HG03045 (cell line): ENCODE measurements around the gene GIPC3.

Source experiments
- ATAC-seq: cut with Tn5 transposase; IDR thresholded peaks from one replicate; pipeline ENCODE4 v1.9.1; 2021; ENCODE audit warnings: mild to moderate bottlenecking, moderate library complexity; ENCODE audit not compliant: unreplicated experiment

The GIPC3 gene, protein sequence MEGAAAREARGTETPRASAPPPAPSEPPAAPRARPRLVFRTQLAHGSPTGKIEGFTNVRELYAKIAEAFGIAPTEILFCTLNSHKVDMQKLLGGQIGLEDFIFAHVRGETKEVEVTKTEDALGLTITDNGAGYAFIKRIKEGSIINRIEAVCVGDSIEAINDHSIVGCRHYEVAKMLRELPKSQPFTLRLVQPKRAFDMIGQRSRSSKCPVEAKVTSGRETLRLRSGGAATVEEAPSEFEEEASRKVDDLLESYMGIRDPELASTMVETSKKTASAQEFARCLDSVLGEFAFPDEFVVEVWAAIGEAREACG

DNA sequence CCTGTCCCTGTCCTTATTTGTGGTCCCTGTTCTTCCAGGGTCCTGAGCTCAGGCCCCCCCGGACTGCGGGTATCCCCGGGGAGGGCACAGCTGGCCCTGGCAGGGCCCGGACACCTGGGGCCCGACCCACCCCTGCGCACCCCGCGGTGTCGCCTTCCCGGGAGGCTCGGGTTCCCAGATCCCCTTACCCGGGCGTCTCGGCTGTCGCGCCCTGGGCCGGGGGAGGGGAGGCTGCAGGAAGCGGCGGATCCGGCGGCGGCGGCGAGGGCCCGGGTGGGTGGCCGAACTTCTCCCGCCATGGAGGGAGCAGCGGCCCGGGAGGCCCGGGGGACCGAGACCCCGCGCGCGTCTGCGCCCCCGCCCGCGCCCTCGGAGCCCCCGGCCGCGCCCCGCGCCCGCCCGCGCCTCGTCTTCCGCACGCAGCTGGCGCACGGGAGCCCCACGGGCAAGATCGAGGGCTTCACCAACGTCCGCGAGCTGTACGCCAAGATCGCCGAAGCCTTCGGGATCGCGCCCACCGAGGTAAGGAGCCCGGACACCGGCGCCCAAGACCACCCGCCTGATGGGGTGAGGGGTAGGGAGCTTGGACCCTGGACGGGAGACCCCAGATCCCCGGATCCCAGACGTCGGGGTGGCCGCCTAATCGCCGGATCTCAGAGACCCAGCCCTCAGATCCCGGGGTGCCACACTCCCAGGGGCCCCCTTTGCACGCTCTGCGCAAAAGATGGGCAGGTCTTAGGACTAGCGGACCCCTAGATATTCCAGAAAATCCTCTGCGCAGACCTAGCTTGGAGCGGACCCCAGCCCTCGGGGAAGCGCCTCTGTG lies at the start of gene GIPC3:
Gene GIPC3, plus strand, starts transcription at position 178 of the 826 bp plus-strand sequence. Its CDS starts 120 bp downstream, at position 298.
- no peak for ATAC-seq

DNA sequence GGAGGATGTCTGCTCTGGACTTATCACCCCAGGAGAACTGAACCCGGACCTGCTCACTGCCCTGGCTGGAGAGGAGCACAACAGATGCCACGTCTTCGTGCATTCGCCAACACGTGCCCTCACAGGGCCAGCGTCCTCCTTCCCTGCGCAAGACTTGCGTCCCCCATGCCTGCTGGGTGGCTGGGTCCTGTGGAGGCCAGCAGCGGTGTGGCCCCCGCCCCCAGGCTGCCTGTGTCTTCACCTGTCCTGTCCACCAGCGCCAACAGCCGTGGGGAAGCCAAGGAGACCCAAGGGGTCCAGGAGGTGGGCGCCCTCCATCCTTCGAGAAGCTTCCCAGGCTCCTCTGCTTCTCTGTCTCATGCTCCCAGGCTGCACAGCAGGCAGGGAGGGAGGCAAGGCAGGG lies 49.7 kb upstream of the GIPC3 start:
- ATAC-seq = no peak

DNA sequence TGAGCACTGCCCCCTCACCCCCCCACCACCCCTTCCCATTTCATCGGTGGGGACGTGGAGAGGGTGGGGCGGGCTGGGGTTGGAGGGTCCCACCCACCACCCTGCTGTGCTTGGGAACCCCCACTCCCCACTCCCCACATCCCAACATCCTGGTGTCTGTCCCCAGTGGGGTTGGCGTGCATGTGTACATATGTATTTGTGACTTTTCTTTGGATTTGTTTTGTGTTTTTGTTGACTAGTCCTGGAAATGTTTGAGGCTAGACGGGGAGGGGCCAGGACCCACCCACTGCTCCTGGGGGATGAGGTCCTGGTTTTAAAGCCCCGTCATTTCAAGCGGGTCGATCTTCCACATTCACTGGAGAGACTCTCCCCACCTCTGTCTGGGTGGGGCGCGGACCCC lies 49.3 kb upstream of the GIPC3 start:
- no peak for ATAC-seq

DNA sequence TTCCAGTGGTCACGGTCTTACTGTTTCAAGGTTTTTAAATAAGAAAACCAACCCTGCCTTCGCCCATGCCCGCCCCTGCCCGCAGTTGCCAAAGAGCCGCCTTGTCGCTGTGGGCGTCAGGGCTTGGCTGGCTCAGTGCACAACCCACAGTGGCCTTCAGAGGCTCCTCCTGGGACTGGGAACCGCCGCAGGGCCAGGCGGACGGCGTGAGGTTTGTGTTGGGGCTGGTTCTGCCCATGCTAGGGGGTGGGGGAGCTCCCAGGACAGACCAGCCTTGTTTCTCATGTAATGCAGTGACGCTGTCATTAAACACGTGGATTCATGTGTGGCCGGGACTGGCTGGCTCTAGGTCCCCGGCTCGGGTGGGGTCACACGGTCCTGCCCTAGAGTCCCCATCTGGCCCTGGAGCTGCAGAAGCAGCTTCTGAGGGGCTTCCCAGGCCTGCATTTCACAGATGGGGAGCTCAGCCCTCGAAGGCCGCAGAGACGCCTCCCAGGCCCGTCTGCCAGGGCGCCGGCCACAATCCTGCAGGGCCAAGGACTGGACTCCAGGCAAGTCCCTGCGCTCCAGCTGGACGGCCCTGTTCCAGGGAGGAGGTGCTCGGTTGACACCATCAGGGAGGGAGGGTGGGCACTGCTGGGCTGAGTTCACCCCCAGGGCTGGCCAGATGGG lies 48.7 kb upstream of the GIPC3 start:
- ATAC-seq = no peak

DNA sequence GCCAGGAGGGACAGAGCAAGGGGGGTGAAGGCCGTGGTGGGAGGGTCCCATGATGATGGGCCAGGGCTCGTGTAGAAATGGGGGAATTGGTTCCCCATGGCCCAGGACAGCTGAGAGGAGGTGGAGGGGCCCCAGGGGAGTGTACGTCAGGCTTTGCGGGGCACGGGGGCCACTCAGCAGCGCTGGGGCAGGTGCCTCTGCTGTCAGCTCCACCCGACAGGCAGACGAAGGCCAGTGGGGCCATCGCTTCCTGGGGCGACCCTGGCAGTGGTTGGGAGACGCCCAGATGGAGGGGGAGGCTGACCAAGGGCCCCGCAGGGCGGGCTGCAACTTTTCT lies 48.2 kb upstream of the GIPC3 start:
- no peak for ATAC-seq

DNA sequence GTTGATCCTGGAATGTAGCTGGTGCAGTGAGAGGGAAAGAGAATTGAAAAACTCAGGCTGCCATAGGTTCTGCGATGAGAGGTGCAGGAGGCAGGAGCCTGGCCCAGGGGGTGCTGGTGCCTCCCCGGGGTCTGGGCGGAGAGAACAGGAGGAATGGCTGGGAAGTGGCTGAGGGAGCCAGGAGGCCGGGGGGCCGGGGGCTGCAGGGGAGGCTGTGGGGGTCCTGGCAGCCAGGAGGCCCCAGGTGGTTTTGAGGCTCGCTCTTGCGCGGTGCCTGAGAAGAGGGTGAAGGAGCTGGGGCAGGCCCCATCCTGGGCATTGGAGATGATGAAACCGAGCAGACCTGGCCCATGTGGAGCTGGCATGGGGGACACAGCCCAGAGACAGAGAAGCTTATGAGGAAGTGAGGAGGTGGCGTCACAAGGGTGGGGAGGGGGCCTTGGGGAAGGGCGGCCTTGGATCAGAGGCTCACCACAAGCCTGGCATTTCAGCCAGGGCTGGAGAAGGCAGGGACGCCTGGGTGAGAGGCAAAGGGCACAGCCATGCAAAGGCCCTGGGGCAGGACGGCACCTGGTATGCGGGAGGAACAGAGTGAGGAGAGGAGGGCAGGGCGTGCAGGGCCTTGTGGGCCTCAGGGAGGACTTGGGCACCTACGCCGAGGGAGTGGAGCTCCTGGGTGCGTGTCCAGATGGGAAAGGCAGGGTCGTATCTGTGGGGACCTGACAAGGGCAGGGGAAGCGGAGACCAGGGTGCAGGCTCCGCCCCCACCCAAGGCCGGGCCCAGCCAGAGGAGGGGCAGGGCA lies 47.6 kb upstream of the GIPC3 start:
- no peak for ATAC-seq

DNA sequence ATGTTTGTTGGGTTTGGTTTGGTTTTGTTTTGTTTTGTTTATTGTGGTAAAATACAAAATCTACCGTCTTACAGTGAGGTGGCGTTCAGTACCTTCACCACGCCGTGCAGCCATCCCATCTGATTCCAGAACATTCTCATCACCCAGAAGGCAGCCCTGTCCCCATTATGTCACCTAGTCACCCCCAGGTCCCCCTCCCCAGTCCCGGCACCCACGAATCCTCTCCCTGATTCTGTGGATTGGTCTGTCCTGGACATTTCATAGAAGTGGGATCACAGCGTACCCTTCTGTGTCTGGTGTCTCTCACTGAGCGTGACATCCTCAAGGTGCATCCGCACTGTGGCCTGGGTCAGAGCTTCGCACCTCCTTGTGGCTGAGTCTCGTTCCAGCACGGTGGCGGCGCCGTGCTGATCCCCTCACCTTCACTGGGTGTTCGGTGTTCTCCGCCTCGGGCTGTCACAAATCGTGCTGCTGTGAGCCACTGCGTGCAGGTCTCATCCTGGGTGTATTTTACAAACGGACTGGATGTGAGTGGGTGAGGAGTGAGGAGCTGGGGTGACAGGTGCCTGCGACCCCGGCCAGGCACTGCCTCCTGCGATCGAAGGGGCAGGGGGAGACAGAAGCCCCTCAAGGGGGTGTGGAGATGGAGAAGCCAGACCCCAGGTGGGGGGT lies 46.9 kb upstream of the GIPC3 start:
- no peak for ATAC-seq

DNA sequence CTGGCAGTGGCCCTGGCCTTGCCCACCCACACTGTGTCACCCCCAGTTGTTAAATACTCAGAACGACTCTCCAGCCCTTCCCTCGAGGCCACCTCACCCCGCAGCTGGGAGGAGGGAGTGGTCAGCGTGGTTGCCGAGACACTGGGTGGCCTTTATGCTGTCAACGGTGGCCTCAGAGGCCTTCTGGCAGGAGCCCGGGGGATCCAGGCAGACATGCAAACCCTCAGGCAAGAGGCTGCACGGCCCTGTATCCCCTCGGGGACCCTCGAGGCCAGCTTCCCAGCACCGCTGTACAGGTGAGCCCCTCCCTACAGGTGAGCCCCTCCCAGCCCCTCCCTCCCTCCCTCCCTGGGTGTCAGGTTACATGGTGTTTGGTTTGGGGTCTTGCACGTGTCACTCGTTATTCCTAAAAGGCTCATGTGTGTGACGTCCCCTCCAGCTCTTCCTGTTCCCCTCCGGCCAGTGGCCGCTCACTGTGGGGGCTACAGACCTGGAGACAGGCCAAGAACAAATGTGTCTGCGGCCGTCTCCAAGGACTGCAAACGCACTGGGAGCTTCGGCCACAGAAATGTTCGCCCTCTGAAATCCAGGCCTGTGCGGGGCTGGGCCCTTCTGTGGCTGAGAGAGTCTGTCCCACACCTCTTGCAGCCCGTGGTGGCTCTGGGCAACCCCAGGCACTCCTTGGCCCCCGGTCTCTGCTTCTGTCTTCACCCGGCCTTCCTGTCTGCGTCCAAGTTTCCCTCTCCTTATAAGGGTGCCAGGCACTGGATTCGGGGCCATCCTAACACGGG lies 46.1 kb upstream of the GIPC3 start, which contains the start of gene TEKTIP1:
Gene TEKTIP1, plus strand, starts transcription at position 210 of the 791 bp plus-strand sequence. Its CDS starts 4 bp downstream, at position 214.
- no peak for ATAC-seq

DNA sequence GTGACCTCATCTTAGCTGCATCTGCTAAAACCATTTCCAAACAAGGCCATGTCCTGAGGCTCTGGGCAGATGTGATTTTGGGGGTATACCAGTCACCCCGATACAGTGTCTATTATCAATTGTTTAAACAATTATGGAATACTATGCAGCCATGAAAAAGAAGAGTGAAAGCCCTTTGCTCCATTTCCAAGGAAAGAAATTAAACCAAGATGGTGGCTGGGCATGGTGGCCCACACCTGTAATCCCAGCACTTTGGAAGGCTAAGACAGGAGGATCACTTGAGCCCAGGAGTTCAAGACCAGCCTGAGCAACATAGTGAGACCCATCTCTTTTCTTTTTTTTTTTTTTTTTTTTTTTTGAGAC lies 45.5 kb upstream of the GIPC3 start:
- ATAC-seq = no peak

DNA sequence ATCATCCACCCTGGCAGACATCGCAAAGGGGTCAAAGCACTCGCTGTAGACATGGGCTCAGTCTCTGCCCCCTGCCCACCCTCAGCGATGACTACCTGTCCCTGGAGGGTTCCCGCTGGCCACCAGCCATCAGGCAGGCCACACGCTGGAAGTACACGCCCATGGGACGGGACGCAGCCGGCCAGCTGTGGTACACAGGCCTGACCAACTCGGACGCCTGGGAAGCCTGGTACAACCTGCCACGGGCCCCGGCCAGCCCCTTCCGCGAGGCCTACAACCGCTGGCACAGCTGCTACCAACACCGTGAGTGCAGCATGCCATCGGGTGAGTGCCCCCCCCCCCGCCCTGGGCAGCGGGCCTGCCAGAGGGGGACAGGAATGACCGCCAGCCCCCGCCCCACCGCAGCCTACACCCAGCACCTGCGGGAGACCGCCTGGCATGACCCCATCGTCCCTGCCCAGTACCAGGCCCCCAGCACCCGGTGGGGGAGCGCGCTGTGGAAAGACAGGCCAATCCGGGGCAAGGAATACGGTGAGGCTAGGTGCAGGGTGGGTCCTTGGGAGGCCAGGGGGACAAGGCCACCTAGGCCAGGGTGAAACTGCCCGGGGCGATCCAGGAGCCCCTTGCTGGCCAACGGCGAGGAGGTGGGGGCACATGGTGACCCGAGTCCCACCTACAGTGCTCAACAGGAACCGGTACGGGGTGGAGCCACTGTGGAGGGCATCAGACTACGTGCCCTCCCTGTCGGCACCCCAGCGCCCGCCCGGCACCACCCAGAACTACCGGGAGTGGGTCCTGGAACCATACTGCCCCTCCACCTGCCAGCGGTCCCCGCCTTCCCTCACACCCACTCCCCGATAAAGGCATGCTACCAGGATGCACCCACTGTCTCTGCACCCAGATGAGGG lies 41.9 kb upstream of the GIPC3 start:
- no peak for ATAC-seq

DNA sequence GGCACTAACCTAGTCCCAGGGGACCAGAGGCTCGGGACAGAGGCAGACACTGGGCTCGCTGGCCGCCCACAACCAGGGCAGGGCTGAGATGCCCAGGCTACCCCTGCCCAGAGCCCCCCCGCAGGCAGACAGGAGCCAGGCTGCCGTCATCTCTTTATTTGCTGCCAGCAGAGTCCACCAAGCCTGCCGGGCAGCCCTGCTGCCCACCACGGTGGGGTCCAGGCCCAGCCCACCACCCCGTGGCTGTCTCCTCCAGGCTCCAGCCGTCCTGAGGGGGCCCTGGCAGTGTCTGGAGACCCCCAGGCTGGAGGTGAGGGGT lies 41.3 kb upstream of the GIPC3 start:
- no peak for ATAC-seq

DNA sequence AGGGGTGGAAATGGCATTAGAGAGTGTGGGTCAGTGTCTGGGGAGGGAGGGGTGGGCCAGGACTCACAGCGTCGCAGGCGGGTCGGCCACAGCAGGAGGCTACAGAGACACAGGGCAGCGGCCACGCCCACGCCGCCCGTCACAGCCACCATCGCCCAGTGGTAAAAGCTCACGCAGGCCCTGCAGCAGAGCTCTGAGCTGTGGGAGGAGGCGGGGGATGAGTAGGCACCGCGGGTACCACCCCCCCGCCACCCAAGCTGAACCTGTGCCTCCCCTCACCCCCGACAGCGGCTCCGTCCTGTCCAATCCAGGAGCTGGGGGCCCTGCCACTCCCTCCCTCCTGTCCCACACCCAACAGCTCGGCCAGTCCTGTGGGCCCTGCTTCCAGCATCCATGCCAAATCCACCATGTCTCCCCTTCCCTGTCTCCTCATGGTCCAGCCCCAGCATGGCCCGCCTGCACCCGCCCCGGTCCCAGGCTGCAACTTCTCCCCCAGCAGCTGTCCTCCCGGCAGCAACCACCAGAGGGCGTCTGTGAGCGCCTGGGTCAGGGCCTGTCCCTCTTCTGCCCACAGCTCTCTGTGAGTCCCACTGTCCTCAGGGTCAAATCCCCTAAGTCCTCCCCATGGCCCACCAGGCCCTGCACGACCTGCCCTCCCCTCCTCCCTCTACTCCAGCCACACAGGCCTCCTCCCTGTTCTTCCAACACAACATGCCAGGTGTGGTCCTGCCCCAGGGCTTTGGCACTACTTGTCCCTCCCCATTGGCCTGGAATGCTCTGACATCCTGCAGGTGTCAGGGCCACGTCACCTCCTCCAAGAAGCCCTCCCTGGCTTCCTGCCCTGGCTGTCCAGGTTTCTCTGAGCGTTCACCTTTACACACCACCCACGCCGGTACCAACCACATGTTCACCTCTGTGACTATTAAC lies 40.3 kb upstream of the GIPC3 start:
- no peak for ATAC-seq

DNA sequence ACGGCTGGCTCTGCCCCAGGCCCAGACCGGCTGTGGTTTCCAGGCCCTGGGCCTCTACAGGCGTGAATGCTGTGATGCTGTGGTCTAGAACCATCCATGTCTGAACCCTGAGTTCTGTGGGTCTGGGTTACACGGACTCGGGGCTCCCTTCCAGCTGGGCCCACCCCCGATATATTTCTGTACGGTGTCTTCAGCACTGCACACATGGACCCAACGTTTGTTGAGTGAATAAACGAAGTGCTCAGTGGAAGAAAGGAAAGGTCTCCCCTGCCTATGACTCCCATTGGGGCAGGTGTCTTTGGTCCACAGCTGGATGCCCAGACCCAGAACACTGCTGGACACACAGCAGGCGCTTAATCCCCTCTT lies 39.6 kb upstream of the GIPC3 start:
- ATAC-seq = no peak

DNA sequence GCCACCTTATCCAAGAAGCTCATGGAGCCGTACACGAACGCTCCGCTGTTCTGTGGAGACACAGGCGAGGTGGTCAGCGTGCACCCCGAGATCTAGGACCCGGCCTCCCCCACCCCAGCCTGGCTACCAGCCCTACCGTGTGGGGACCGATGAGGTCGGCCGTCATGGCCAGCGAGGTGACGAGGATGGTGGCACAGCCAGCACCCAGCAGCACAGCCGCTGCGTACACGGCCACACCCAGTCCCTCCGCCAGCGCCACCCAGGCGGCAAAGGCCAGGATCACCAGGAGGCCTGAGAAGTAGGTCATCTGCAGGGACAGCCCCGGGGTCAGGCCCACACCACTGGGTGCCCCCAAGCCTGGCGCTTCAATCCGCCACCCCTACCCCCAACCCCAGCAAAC lies 39.2 kb upstream of the GIPC3 start:
- no peak for ATAC-seq

DNA sequence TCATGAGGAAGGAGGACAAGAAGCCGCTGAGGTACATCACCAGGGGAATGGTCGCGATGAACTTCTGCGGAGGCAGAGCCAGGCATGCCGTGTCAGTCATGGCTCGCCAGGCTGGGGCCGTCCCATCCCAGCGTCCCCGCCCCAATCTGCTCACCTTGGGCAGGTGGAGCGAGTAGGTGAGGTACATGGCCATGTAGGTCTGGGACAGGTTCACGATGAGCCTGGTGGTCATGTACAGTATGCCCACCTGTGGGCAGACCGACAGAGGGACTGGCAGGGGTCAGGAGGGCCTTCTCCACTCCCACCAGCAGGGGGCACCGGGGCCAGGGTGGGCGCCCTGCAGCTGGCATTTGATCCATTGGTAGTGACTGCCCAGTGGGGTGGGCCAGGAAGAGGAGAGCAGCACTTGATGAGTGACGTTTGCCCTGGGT lies 38.0 kb upstream of the GIPC3 start:
- ATAC-seq = no peak

DNA sequence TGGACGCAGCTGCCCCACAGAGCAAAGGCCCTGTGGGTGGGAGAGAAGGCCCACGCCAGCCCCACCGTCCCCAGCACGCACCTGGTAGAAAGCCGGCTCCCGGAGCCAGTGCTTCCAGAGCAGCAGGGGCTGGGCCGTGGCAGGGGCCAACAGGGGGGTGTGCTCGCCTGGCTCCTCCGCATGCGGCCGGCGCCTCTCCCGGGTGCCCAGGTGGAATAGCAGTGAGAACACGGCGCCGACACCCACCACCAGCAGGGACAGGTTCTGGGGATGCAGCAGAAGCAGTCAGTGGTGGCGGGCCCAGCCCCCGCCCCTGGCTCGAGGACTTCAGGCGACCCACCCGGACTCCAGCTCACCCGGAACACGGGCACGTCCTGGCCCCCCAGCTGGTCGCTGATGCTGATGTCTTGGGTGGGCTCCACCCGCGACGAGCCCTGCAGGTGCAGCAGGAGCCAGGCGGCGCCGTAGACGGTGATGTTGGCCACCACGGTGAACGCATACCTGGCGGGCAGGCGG lies 37.5 kb upstream of the GIPC3 start:
- ATAC-seq = no peak

DNA sequence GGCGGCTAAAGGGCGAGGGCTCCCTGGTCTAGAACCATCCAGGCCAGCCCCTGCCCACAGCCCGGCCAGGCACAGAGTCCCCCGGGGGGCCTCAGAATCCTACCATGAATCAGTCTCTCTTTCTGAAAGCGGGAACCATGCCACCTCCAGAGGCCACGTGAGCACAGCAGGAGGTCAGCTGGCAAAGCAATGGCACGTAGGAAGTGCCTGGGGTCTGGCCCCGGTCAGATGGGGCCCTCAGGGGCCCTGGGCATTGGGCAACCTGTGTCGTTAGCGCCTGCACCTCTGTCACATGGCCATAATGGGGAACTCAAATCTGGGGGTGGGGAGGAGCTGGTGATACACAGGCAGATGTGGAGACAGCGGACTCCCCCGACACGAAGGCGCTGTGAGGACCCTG lies 36.7 kb upstream of the GIPC3 start:
- no peak for ATAC-seq

DNA sequence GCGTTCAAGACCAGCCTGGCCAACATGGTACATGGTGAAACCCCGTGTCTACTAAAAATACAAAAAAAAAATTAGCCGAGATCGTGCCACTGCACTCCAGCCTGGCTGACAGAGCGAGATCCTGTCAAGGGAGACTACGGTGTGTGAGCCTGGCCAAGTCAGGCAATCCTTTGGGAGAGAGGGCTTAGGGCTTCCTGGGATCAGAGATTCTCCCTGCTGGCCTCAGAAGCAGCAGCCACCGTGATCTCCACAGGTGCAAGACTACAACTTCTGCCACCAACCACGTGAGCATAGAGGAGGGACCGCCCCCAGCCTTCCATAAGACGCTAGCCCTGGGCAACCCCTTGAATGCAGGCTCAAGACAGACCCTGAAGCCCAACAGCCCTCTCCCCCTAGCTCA lies 35.5 kb upstream of the GIPC3 start:
- ATAC-seq = no peak
